NOMO-1 (cell line): ENCODE measurements around the gene TMEM184C.

Experiments
- DNase-seq, 2 experiments: peaks; one replicate each; lab custom pipeline; 2025; ENCODE audit not compliant: unreplicated experiment in 2 of 2; lab: John Stamatoyannopoulos, UW

The TMEM184C gene

GRCh38 chr4:147617173-147617840, at the start of gene TMEM184C:
Gene TMEM184C (plus strand): TSS chr4:147617397. CDS start chr4:147617957, 560 bp downstream.
- DNase-seq, result peak; percentile 91 to 95

DNA sequence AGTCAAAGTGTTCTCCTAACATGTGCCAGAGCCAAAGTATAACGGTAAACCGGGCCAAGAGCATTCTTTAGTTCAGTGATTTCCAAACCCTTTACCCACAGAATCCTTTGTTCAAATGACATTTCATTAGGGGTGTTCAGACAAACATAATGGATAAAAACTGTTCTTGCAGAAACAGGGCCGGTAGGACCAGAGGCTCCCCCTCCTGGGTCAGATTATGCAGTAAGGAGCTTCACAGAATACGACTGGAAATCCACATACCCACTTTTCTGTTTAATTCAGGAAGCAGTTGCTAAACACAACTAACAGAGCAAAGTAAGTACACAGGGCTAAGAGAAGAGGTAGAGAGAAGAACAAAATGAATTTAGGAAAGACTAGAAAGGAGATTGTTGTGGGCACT, 46.6 kb upstream of the TMEM184C start:
- no peak for DNase-seq

DNA sequence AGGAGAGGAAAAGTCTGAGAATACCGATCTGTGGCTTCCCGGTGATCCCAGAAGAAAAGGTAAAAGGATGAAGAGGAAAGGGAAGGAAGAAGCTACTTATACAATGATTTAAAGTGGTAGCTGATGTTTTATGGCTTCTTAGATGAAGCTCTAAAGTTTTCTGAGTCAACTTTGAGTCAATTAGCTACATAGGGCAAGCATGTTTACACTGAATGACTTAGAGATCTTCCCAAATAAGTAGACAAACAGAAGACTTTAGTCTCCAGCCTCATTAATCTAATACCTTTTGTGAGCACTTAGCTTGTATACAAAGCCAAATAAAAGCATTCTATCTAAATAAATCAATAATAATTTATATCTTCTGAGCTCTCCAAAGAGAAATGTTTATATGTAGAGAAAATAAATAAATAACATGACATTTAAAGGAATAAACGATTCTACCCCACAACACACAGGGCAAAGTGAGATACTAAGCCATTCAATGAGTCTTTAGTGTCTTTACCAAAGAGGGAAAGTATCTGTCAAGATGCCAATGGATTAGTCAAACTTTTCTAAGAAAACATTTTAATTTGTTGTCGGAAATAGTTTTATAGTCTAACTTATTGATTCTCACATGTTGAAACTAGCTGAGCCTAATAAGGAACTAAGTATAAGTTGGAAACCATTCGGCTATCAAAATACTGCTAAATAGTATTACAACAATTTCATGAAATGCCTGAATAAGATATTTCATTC, 46.0 kb upstream of the TMEM184C start:
- no peak for DNase-seq

- no peak for DNase-seq
These were observed 41.1 kb upstream of the TMEM184C start for GRCh38 chr4:147576084-147576483.

- DNase-seq, result no peak
These were observed 39.1 kb upstream of the TMEM184C start for GRCh38 chr4:147578051-147578476.

DNA sequence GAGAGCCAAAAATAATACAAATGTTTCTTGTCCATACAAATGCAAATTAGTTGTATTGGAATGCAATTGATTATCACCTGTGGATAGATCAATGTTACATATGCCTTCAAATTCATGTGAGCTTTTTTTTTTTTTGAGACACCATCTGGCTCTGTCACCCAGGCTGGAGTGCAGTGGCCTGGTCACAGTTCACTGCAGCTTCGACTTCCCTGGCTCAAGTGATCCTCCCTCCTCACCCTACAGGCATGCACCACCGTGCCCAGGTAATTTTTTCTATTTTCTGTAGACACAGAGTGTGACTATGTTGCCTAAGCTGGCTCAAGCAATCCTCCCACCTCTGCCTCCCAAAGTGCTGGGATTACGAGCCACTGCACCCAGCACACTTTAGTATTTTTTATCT, 38.6 kb upstream of the TMEM184C start:
- no peak for DNase-seq

DNA sequence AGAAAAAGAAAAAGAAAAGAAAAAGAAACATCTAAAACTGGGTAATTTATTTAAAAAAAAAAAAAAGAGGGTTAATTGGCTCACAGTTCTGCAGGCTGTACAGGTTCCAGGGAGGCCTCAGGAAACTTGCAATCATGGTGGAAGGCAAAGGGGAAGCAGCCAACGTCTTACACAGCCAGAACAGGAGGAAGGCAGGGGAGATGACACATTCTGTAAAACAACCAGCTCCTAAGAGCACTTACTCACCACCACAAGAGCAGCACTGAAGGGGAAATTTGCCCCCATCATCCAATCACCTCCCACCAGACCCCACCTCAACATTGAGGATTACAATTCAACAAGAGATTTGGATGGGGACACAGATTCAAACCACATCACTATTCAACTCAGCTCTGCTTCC, 36.8 kb upstream of the TMEM184C start:
- DNase-seq, result no peak

DNA sequence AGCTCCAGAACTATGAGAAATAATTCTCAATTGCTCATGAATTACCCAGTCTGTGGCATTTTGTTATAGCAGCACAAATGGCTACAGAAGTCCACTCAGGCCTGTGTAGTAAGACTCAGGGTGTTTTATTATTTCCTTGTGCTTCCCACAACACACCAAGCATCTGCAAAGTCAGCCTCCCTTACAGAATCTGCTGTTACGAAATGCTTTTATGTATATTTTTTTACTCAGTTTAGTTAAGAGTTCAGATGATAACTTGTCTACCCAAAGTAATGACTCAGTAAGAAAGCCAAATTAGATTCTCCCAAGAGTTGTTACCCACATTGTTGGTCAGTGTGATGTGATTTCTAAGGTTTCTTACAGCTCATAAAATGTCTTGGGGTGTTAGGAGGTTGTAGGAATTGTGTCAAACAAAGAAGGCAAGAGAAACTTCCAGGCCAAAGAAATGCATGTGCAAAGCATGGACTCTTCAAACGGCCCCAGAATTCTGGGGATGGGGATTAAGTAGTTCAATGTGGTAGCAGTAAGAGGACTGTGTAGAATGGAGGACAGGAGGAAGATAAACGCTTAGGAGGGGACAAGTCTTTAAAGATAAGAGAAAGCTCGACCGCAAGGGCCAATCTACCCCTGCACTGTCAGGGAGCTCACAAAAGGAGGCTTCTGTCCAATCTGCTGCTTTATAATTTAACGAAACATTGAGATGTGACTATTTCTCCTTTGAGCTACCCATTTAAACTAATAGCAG, 35.4 kb upstream of the TMEM184C start:
- no peak for DNase-seq

DNA sequence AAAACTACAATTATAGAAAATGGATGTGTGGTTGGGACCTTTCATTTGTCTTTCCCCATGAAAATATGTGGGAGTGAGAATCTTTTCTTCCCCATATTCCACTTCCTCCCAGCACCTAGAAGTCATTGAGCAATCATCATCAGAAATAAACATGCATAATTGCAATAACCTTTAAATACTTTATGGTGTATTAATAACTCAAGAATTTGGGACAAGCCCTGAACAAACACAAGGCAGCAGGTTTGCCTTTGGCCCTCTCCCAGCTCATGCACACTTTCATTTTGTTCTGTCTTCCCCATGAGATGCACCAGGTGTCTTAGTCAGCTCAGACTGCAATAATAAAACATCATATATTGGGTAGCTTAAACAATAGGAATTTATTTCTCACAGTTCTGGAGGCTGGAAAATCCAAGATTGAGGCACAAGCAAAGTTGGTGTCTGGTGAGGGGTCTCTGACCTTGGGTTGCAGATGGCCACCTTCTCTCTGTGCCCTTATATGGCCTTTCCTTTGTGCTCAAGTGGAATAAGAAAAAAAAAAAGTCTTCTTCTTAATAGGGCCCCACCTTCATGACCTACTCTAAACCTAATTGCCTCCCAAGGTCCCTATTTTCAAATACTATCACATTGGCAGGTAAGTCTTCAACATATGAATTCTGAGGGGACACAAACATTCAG, 34.7 kb upstream of the TMEM184C start:
- DNase-seq, result no peak

DNA sequence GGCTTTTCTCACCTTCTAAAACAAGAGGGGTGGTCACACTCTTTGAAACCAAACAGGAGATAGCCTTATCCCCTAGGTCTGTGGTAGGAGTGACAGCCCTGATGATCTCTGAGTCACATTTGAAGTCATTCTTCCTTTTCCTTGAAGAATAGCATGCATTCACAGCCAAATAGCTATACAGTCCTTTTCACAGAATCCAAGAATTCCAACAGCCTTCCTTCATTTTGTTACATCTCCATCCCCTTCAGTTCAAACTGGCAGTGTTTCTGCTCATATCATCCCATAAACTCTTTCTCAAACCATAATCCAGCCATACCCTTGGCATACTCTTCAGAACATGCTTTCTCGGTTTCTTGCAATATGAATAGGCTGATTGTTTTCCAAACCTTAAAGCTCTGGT, 33.3 kb upstream of the TMEM184C start:
- DNase-seq, result no peak

DNA sequence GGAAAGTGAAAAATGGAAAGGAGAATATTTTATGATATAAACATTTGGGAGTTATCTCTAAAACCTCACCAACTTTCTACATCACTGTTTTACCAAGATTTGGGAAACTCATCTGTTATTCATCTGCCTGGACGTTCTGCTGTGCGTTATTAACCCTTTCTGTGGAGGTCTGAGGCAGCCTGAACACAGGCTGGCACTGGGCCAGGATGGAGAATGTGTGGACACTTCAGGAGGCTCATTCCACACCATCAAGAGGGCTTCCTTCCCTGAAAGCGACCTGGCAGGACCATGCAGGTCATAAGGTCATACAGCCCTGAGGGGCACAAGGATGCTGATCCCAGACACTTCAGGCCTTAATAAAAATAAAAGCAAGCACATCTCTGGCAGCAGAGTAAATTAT, 31.2 kb upstream of the TMEM184C start:
- no peak for DNase-seq

- no peak for DNase-seq
These were observed 30.6 kb upstream of the TMEM184C start for GRCh38 chr4:147586637-147587036.

GRCh38 chr4:147587041-147587440, 30.2 kb upstream of the TMEM184C start:
- no peak for DNase-seq

- DNase-seq, result no peak
These were observed 27.6 kb upstream of the TMEM184C start for GRCh38 chr4:147589586-147589985.

DNA sequence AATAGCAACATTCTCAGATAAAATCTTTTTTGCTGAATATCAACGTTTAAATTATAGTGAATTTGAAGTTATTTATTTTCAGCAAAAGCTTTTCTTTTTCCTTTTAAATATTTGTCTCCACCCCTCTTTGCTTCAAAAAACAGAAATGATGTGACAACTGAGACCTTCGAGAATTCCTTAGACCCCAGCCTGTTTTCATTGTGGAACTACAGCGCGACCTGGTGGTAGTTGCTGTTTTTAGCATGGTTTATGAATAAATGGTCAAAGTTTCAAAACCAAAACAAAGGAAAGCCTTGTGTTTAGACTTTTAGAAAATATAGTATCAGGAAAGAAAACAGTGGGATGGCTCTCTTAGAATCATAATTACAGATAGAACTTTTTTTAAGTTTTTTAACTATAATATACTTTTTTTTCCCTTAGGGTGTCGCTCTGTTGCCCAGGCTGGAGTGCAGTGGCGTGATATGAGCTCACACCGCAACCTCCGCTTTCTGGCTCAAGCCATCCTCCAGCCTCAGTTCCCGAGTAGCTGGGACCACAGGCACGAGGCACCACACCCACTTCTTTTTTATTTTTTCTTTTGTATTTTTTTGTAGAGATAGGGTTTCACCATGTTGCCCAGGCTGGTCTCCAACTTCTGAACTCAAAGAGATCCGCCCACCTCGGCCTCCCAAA, 26.8 kb upstream of the TMEM184C start:
- DNase-seq, result peak; percentile 2 to 27

DNA sequence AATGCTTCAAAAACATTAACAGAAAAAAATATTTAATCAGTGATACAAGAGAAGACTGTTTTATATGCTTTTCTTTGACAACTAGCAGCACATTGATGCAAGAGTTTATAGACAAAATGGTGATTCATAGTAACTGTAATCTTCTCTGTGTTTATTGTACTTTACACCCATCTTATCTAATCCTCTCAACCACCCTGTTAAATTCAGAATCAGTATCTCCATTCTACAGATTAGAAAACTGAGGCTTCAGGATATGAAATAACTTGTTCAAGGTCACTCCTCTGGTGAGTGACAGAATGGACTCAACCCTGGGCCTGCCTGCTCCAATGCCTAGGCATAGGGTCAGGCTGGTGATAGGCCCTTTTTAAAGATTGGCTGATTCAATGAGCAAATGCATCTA, 26.1 kb upstream of the TMEM184C start:
- DNase-seq, result no peak

DNA sequence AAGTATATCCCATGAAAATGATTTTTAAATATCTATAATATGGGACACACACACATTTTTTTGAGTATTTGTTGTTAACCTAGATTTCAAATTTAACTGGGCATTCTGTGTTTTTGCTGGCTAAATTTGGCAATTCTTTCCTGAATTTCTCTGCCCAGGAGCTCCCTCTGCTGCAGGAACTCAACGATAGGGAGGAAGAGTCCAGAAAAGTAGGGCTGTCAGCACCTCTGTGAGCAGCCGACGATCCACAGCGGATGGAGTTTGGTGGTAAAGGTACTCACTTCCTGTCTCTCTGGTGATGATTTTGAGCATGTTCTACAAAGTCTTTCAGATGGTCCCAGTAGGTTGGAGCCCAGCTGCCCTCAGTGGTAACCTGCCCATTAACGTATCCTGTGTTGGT, 23.1 kb upstream of the TMEM184C start:
- DNase-seq, result no peak

GRCh38 chr4:147594578-147594977, 22.6 kb upstream of the TMEM184C start:
- DNase-seq, result no peak

GRCh38 chr4:147596377-147596776, 20.8 kb upstream of the TMEM184C start:
- peak in 1 of 2 experiments; percentile 1 for DNase-seq

DNA sequence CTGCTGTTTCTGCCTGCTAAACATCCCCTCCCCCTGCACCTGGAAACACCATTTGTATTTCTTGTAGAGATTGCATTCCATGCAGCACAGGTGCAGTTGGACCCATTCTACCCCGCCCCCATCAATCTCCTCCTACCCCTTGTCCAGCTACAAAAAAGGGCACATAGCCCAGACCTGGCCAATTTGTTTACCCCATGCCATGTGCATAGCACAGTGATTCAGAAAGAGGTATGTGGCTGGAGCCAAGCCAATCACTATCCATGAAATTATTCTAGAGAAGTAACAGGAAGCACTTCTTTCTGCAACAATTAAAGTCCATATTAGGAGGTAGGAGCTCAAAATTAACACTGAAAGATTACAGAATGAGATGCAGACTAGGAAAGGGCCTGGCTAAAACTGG, 20.2 kb upstream of the TMEM184C start:
- DNase-seq, result no peak

GRCh38 chr4:147597561-147597960, 19.6 kb upstream of the TMEM184C start:
- no peak for DNase-seq
